HG02798 (cell line): ENCODE results near the gene COMP.

Experiments used
- ATAC-seq: cut with Tn5 transposase; IDR thresholded peaks from one replicate; pipeline ENCODE4 v1.9.1; 2021; ENCODE audit warnings: mild to moderate bottlenecking; ENCODE audit not compliant: unreplicated experiment, poor library complexity

Gene COMP

GRCh38 chr19:18804643-18805042 is 13.5 kb upstream of the COMP start:
- ATAC-seq: no peak

- no peak for ATAC-seq
Observed at GRCh38 chr19:18804139-18804601, 13.1 kb upstream of the COMP start.

- ATAC-seq: no peak
Observed at GRCh38 chr19:18803550-18804138, 12.5 kb upstream of the COMP start.

GRCh38 chr19:18802354-18802753 is 11.2 kb upstream of the COMP start:
- no peak for ATAC-seq

GRCh38 chr19:18800636-18801035 is 9.5 kb upstream of the COMP start:
- ATAC-seq: no peak

GRCh38 chr19:18800079-18800478 is 9.0 kb upstream of the COMP start:
- ATAC-seq: no peak

GRCh38 chr19:18799389-18799970 is 8.4 kb upstream of the COMP start:
- no peak for ATAC-seq

- ATAC-seq: no peak
Observed at GRCh38 chr19:18798384-18799352, 7.6 kb upstream of the COMP start.

GRCh38 chr19:18796239-18796638 is 5.1 kb upstream of the COMP start:
- ATAC-seq: no peak

- no peak for ATAC-seq
Observed at GRCh38 chr19:18795540-18795939, 4.4 kb upstream of the COMP start.

GRCh38 chr19:18794692-18795091 is 3.6 kb upstream of the COMP start:
- no peak for ATAC-seq

- no peak for ATAC-seq
Observed at GRCh38 chr19:18794029-18794313, 2.9 kb upstream of the COMP start.

- no peak for ATAC-seq
Observed at GRCh38 chr19:18793144-18794028, 2.3 kb upstream of the COMP start.

- ATAC-seq: no peak
Observed at GRCh38 chr19:18792661-18793060, 1.6 kb upstream of the COMP start.

GRCh38 chr19:18791315-18791678 is 192 bp upstream of the COMP start:
- ATAC-seq: no peak

- no peak for ATAC-seq
Observed at GRCh38 chr19:18789883-18790565, 1.1 kb downstream of the COMP start.

GRCh38 chr19:18789422-18789869 is 1.7 kb downstream of the COMP start:
- no peak for ATAC-seq

GRCh38 chr19:18788529-18789421 is 2.3 kb downstream of the COMP start:
- ATAC-seq: no peak
